Epithelial cell of proximal tubule (primary cell): Measurements from ENCODE around the gene EPHB2. TPM values are rescaled to one million over a fixed set of nuclear protein-coding genes. Genes with fewer than 3 reads are reported as not detected.

Experiments
- DNase-seq: peaks from one replicate; pipeline ENCODE4 v3.0.0-alpha.2; 2011; ENCODE audit warnings: low read depth
- H3K4me3 ChIP-seq: 2 replicates; pipeline ENCODE4 v1.5.1; 2011; ENCODE audit warnings: low read depth, mild to moderate bottlenecking, low read length
- total RNA-seq: library from RNA; depleted of rRNA; stranded (reverse); fragments of >200 nt; gene quantifications from 2 replicates; pipeline ENCODE4 v1.2.3, GENCODE V29; 2015
- TF ChIP-seq, protein P1 (sequence below): conservative IDR thresholded peaks from 2 replicates; pipeline ENCODE4 v1.5.1; 2012; ENCODE audit warnings: low read depth, mild to moderate bottlenecking, low read length

The EPHB2 gene
- total RNA-seq, 1 donor from 2014 or later, result 47.8 TPM

DNA sequence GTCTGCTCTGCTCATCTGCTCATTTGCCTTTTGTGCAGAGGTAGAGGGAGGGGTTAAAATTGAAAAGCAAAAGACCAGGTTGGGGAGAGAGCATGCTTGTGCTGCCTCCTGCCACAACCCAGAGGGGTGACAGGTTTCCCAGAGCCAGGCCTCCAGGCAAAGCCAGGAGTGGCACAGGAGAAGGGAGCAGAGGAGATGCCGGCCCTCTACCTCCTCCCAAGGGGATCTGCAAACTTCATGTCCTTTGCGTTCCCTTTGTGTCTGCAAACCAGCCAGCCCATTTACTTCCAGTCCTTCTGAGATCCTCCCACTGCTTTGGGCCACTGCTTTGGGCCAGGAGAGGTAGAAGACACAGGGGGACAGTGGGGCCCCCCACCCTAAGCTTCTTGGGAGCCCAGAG lies 67.8 kb downstream of the EPHB2 start:
- H3K4me3 ChIP-seq, result no peak overlapping the region
- DNase-seq, result no peak
- TF ChIP-seq, protein P1, sequence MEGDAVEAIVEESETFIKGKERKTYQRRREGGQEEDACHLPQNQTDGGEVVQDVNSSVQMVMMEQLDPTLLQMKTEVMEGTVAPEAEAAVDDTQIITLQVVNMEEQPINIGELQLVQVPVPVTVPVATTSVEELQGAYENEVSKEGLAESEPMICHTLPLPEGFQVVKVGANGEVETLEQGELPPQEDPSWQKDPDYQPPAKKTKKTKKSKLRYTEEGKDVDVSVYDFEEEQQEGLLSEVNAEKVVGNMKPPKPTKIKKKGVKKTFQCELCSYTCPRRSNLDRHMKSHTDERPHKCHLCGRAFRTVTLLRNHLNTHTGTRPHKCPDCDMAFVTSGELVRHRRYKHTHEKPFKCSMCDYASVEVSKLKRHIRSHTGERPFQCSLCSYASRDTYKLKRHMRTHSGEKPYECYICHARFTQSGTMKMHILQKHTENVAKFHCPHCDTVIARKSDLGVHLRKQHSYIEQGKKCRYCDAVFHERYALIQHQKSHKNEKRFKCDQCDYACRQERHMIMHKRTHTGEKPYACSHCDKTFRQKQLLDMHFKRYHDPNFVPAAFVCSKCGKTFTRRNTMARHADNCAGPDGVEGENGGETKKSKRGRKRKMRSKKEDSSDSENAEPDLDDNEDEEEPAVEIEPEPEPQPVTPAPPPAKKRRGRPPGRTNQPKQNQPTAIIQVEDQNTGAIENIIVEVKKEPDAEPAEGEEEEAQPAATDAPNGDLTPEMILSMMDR, result no peak

DNA sequence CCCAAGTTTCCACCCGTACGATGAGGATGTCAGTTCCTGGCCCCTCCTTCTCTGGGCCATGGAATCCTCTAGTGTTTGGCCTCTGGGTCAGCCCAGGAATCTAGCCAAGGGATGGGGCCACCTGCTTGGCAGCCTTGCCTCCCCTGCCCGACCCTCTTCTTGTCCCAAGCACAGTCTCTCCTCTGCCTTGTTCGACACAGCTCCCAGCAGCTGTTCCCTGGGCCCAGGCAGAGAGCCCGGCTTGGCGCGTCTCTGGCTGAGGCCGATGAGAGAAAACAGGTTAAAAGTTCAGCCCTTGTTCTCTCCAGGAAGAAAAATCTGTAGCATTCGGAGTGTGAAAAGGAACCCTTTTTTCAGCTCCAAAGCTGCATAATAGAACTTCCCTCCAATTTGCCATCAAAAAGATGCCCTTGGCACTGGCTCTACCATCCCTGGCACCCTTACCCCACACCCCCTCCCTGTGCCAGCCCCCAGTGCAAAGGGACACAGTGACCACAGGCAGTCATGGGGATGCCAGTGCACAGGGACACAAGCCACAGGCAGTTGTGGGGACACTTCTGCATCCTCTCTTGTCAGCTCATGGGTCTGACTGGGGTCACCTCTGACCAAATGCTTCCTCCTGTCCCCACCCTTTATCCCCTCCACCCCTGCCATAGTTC lies 68.4 kb downstream of the EPHB2 start:
- no peak overlapping the region for H3K4me3 ChIP-seq
- TF ChIP-seq, protein P1, result no peak
- no peak for DNase-seq

DNA sequence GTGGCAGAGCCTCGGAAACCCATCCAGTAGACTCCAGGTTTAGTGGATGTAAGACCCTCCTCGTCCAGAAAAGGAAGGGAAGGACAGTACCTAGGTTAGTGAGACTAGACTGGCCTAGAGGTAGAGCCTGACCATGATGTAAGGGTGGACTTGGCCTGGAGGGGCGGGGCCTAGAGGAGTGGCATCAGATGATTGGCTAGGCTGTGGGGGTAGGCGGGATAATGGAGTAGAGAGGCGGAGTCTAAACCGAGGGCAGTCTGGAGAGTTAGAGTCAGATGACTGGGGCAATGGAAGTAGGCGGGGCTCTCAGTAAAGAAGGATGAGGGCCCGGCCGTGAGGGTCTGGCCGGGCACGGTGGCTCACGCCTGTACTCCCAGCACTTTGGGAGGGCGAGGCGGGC lies 70.1 kb downstream of the EPHB2 start:
- no peak for DNase-seq
- no peak overlapping the region for H3K4me3 ChIP-seq
- TF ChIP-seq, protein P1, result no peak

DNA sequence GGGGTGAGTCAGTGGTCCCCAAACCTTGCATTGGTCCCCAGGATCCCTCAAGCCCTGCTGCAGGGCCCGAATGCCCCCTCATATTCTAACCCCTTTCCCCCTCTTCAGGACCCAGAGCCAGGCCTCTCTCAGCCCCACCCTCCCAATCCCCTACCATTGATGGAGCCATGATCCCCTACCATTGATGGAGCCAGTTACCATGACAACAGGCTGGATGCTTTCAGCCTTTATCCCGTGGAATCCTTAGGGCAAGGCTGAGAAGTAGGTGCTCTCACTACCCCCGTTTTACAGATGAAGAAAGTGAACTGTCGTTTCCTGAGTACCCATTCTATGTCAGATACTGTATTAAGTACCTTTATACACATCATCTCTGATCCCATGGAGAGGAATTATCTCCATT lies 70.8 kb downstream of the EPHB2 start:
- no peak for DNase-seq
- H3K4me3 ChIP-seq, result no peak overlapping the region
- TF ChIP-seq, protein P1, result no peak

DNA sequence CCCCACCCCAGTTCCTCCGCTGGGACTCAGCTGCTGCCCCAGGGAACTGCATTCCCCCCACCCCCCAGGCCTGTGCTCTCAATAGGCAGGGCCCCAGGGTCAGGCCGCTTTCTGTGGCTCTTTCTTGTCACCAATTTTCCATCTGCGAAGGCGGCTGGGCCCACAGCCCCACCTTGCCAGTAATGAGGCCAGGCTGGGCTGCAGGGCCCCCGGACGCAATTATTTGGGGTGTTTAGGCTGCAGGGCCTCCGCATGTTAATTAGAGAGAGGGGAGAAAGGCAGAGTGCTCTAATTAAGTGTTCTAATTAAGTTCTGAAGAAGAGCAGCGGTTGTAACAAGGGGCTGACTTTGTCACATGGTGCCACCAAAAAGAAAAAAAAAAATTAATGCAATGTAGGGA lies 71.8 kb downstream of the EPHB2 start:
- no peak for DNase-seq
- TF ChIP-seq, protein P1, result no peak

DNA sequence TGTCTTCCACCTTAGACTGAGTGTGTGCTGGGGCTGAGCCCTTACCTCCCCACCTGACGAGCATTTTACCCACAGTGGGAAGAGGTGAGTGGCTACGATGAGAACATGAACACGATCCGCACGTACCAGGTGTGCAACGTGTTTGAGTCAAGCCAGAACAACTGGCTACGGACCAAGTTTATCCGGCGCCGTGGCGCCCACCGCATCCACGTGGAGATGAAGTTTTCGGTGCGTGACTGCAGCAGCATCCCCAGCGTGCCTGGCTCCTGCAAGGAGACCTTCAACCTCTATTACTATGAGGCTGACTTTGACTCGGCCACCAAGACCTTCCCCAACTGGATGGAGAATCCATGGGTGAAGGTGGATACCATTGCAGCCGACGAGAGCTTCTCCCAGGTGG lies 73.7 kb downstream of the EPHB2 start:
- no peak overlapping the region for H3K4me3 ChIP-seq
- TF ChIP-seq, protein P1, result no peak
- DNase-seq, result no peak

More for the DNA sequence above, 71.8 kb downstream of the EPHB2 start:
- H3K4me3 ChIP-seq, result no peak overlapping the region

DNA sequence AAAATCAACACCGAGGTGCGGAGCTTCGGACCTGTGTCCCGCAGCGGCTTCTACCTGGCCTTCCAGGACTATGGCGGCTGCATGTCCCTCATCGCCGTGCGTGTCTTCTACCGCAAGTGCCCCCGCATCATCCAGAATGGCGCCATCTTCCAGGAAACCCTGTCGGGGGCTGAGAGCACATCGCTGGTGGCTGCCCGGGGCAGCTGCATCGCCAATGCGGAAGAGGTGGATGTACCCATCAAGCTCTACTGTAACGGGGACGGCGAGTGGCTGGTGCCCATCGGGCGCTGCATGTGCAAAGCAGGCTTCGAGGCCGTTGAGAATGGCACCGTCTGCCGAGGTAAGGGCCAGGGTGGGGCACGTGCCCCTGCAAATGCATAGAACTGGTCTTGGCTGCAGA lies 74.1 kb downstream of the EPHB2 start:
- no peak for DNase-seq
- no peak overlapping the region for H3K4me3 ChIP-seq
- TF ChIP-seq, protein P1, result no peak
